Panc1 (cell line): ENCODE data around the gene IL15.

Experiments
- POLR2AphosphoS5 ChIP-seq: IDR thresholded peaks from 2 replicates; pipeline ENCODE4 v1.6.1; 2012; ENCODE audit warnings: mild to moderate bottlenecking, low read depth, low read length, moderate library complexity
- SIN3A ChIP-seq: IDR thresholded peaks from 2 replicates; pipeline ENCODE4 v1.6.1; 2012; ENCODE audit warnings: low read depth, mild to moderate bottlenecking, low read length, moderate library complexity, borderline replicate concordance; ENCODE audit not compliant: insufficient read depth
- TCF7L2 ChIP-seq: IDR thresholded peaks from 2 replicates; pipeline ENCODE4 v1.6.1; 2011; ENCODE audit warnings: mild to moderate bottlenecking, low read depth, low read length, inconsistent platforms
- TF ChIP-seq, protein P1 (sequence below): fragments of 450-650 bp; IDR thresholded peaks from 2 replicates; pipeline ENCODE4 v1.5.1; 2017; ENCODE audit warnings: mild to moderate bottlenecking
- TF ChIP-seq, protein P2 (sequence below), 2 experiments: IDR thresholded peaks; 2 replicates each; pipeline ENCODE4 v1.6.1; 2011 to 2012; ENCODE audit warnings: low read depth in 2 of 2, control low read depth in 1 of 2, low read length in 1 of 2, mild to moderate bottlenecking in 1 of 2, moderate library complexity in 1 of 2; ENCODE audit not compliant: insufficient read depth in 1 of 2

- TF ChIP-seq, protein P1, sequence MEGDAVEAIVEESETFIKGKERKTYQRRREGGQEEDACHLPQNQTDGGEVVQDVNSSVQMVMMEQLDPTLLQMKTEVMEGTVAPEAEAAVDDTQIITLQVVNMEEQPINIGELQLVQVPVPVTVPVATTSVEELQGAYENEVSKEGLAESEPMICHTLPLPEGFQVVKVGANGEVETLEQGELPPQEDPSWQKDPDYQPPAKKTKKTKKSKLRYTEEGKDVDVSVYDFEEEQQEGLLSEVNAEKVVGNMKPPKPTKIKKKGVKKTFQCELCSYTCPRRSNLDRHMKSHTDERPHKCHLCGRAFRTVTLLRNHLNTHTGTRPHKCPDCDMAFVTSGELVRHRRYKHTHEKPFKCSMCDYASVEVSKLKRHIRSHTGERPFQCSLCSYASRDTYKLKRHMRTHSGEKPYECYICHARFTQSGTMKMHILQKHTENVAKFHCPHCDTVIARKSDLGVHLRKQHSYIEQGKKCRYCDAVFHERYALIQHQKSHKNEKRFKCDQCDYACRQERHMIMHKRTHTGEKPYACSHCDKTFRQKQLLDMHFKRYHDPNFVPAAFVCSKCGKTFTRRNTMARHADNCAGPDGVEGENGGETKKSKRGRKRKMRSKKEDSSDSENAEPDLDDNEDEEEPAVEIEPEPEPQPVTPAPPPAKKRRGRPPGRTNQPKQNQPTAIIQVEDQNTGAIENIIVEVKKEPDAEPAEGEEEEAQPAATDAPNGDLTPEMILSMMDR, result no peak
- TF ChIP-seq, protein P2, sequence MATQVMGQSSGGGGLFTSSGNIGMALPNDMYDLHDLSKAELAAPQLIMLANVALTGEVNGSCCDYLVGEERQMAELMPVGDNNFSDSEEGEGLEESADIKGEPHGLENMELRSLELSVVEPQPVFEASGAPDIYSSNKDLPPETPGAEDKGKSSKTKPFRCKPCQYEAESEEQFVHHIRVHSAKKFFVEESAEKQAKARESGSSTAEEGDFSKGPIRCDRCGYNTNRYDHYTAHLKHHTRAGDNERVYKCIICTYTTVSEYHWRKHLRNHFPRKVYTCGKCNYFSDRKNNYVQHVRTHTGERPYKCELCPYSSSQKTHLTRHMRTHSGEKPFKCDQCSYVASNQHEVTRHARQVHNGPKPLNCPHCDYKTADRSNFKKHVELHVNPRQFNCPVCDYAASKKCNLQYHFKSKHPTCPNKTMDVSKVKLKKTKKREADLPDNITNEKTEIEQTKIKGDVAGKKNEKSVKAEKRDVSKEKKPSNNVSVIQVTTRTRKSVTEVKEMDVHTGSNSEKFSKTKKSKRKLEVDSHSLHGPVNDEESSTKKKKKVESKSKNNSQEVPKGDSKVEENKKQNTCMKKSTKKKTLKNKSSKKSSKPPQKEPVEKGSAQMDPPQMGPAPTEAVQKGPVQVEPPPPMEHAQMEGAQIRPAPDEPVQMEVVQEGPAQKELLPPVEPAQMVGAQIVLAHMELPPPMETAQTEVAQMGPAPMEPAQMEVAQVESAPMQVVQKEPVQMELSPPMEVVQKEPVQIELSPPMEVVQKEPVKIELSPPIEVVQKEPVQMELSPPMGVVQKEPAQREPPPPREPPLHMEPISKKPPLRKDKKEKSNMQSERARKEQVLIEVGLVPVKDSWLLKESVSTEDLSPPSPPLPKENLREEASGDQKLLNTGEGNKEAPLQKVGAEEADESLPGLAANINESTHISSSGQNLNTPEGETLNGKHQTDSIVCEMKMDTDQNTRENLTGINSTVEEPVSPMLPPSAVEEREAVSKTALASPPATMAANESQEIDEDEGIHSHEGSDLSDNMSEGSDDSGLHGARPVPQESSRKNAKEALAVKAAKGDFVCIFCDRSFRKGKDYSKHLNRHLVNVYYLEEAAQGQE (IDR thresholded peaks at IDR 0.05; ENCODE audit: insufficient read depth in 1 of 2, low read depth in 2 of 2, low read length in 1 of 2), result no peak
- TF ChIP-seq POLR2AphosphoS5, result no peak
- no peak for TF ChIP-seq SIN3A
- TF ChIP-seq TCF7L2, result no peak
Measured at GRCh38 chr4:141645611-141646340, 9.4 kb downstream of the IL15 start.
